Central memory CD8-positive, alpha-beta T cell (primary cell): ENCODE measurements around the gene C1QTNF9.

Experiments
- ATAC-seq: fragments of 150-1000 bp; cut with Tn5 transposase; replicated peaks from 2 replicates; pipeline ENCODE4 v1.10.0; 2022; ENCODE audit warnings: mild to moderate bottlenecking, moderate FRiP score, moderate number of reproducible peaks; ENCODE audit not compliant: poor library complexity, severe bottlenecking; ENCODE audit errors: extremely low read depth
- DNase-seq, 2 donors: peaks; one replicate each; pipeline ENCODE4 v3.0.0; 2021; ENCODE audit warnings: low spot score in 2 of 2
- H3K27ac Mint-ChIP-seq: one replicate; pipeline ENCODE4 v1.8.0; 2022; ENCODE audit warnings: low read depth, mild to moderate bottlenecking, moderate library complexity, mixed read lengths
- H3K27me3 Mint-ChIP-seq: one replicate; pipeline ENCODE4 v1.8.0; 2022; ENCODE audit warnings: mixed read lengths
- H3K36me3 Mint-ChIP-seq: one replicate; pipeline ENCODE4 v1.8.0; 2022; ENCODE audit warnings: mild to moderate bottlenecking, moderate library complexity, mixed read lengths; ENCODE audit not compliant: insufficient read depth
- H3K4me1 Mint-ChIP-seq: one replicate; pipeline ENCODE4 v1.8.0; 2022; ENCODE audit warnings: mixed read lengths
- H3K4me3 Mint-ChIP-seq: one replicate; pipeline ENCODE4 v1.8.0; 2022; ENCODE audit warnings: mild to moderate bottlenecking, moderate library complexity, mixed read lengths
- H3K9me3 Mint-ChIP-seq: one replicate; pipeline ENCODE4 v1.8.0; 2022; ENCODE audit warnings: mixed read lengths

C1QTNF9 gene

DNA sequence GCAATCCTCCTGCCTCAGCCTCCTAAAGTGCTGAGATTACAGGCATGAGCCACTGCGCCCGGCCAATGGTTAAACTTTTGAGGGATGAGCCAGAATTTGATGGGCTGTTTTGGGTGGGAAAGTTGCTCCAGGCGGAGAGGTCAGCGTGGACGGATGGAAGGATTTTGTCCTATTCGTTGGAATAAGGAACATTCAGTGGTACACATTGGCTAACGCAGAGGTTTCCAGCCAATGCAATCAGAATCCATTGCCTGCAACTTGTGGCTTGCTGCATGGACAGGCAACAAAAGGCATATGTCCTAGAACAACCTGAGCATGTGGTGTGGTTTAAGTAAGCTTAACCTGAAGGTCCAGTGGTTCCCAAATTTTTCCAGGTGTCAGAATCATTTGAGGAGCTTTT is 35.5 kb upstream of the C1QTNF9 start:
- Mint-ChIP-seq H3K4me1 (peaks cover 74% of the 10 kb centered on the region), H3K9me3 (peaks cover 6% of the 10 kb centered on the region), H3K36me3 (peaks cover 45% of the 10 kb centered on the region), H3K27ac (peak overlapping the region; percentile 99), H3K4me3 (peak overlapping the region; percentile 83), H3K27me3 (no peaks in the 10 kb centered on the region)
- ATAC-seq = no peak
- no peak for DNase-seq

- peaks cover 6% of the 10 kb centered on the region for H3K9me3 Mint-ChIP-seq
- peaks cover 77% of the 10 kb centered on the region for H3K4me1 Mint-ChIP-seq
- peak overlapping the region; percentile 99 for H3K27ac Mint-ChIP-seq
- peak; percentile 38 for ATAC-seq
- H3K27me3 Mint-ChIP-seq = no peaks in the 10 kb centered on the region
- DNase-seq = peak in 1 of 2 donors; percentile 53
- peak overlapping the region; percentile 83 for H3K4me3 Mint-ChIP-seq
- H3K36me3 Mint-ChIP-seq = peaks cover 46% of the 10 kb centered on the region
Observed at GRCh38 chr13:24274452-24275021, 34.8 kb upstream of the C1QTNF9 start.

DNA sequence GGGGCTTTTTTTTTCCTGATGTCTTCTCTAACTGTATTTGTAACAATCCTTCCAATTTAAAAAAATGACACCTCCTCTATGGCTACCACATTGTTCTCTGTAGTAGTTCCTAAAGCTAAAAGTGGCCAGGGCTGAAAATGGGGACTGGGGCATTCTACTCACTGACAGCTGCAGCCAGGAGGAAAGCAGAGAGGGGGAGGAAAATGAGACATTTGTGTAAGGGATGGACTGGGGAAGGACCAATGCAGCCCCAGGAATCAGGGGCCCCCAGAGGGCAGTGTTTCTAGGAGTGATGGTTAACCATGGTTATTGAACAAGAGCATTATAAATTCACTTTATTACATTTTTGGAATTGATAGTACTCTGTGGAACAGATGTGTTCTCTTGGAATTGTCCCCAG is 34.3 kb upstream of the C1QTNF9 start:
- peak overlapping the region; percentile 99 for H3K27ac Mint-ChIP-seq
- peaks cover 78% of the 10 kb centered on the region for H3K4me1 Mint-ChIP-seq

DNA sequence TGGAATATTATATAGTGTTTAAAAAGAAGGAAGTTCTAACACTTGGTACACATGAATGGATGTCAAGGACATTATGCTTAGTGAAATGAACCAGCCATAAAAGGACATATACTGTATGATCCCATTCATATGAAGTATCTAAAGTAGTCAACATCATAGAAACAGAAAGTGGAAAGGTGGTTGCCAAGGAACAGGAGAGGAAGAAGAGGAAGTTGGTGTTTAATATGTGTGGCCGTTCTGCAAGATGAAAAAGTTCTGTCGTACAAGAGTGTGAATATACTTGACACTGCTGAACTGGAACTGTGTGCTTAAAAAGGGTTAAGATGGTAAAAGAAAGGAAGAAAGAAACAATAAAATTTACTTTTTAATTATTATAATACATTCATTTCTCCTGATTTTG is 33.1 kb upstream of the C1QTNF9 start:
- no peak for DNase-seq
- peak; percentile 11 for ATAC-seq
- Mint-ChIP-seq H3K36me3 (peaks cover 41% of the 10 kb centered on the region), H3K27me3 (no peaks in the 10 kb centered on the region), H3K27ac (peak overlapping the region; percentile 47), H3K9me3 (no peaks in the 10 kb centered on the region), H3K4me1 (peaks cover 77% of the 10 kb centered on the region), H3K4me3 (peak overlapping the region; percentile 17)

More for the DNA sequence above, 34.3 kb upstream of the C1QTNF9 start:
- DNase-seq (no peak), ATAC-seq (no peak)
- Mint-ChIP-seq H3K9me3 (peaks cover 6% of the 10 kb centered on the region), H3K4me3 (peak overlapping the region; percentile 83), H3K27me3 (no peaks in the 10 kb centered on the region), H3K36me3 (peaks cover 48% of the 10 kb centered on the region)

- peak overlapping the region; percentile 47 for H3K27ac Mint-ChIP-seq
- peaks cover 77% of the 10 kb centered on the region for H3K4me1 Mint-ChIP-seq
- no peaks in the 10 kb centered on the region for H3K9me3 Mint-ChIP-seq
- ATAC-seq (no peak), DNase-seq (no peak)
- H3K27me3 Mint-ChIP-seq = no peaks in the 10 kb centered on the region
- H3K36me3 Mint-ChIP-seq = peaks cover 35% of the 10 kb centered on the region
- peak overlapping the region; percentile 17 for H3K4me3 Mint-ChIP-seq
Observed at GRCh38 chr13:24276861-24277260, 32.5 kb upstream of the C1QTNF9 start.

- Mint-ChIP-seq H3K4me1 (peaks cover 78% of the 10 kb centered on the region), H3K27ac (peak overlapping the region; percentile 63), H3K4me3 (no peak overlapping the region)
Observed at GRCh38 chr13:24277761-24278160, 31.6 kb upstream of the C1QTNF9 start.

DNA sequence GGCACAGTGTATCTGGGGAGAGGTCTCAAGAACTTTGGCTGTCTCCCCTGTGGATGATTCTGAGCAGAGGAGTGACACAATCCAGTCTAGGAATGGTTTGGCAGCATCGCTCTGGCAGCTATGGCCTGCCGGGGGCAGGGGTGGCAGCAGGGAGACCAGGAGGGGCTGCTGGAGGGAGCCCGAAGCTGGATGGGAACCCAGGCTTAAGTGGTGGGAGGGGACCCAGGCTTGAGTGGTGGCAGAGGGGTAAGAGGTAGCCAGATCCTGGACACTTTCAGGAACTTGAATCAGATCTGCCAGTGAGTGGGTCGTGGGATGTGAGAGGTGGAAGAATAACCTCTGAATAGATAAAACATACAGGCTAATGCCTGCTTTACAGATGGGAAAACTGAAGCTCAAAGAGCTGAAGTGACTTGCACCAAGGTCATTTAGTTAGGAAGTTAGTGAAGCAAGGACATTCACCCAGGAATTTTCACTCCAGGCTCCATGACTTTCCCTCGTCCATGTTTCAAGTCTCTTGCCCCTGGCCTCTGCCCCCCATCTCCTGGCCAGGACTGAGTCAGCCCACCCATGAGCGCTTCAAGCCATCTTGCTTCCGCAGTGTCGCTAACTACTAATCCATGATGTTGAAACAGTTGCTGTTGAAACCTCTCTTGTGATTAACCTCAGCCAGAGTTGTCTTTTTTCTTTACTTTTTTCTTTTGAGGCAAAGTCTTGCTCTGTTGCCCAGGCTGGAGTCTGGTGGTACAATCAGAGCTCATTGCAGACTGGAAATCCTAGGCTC is 29.9 kb upstream of the C1QTNF9 start:
- H3K27ac Mint-ChIP-seq = peak overlapping the region; percentile 3
- no peaks in the 10 kb centered on the region for H3K27me3 Mint-ChIP-seq
- no peaks in the 10 kb centered on the region for H3K9me3 Mint-ChIP-seq
- DNase-seq = no peak
- peaks cover 40% of the 10 kb centered on the region for H3K36me3 Mint-ChIP-seq
- peak overlapping the region; percentile 21 for H3K4me3 Mint-ChIP-seq
- no peak for ATAC-seq
- H3K4me1 Mint-ChIP-seq = peaks cover 73% of the 10 kb centered on the region

More at GRCh38 chr13:24277761-24278160, 31.6 kb upstream of the C1QTNF9 start:
- no peaks in the 10 kb centered on the region for H3K9me3 Mint-ChIP-seq
- H3K27me3 Mint-ChIP-seq = no peaks in the 10 kb centered on the region
- DNase-seq = no peak
- H3K36me3 Mint-ChIP-seq = peaks cover 33% of the 10 kb centered on the region
- ATAC-seq = no peak

DNA sequence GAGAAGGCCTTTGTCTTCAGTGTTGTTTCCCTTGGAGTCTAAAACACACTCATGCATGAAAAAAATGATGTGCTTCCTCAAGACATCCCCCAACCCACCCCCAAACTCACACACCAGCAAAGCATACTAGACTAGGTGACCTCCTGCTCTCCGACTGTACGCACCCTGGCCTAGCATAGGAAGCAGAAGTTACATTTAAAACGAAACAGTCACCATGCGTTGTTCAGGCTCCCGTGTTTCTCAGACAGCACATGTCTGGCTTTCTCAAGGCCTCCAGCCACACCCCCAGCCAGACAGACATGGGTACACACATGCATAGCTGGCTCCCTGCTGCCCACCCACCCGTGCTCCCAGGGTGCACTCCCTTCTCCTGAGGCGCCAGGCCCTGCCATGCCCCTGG is 28.7 kb upstream of the C1QTNF9 start:
- no peak for ATAC-seq
- H3K36me3 Mint-ChIP-seq = peaks cover 43% of the 10 kb centered on the region
- no peak overlapping the region for H3K4me3 Mint-ChIP-seq
- H3K27me3 Mint-ChIP-seq = no peaks in the 10 kb centered on the region
- DNase-seq = no peak
- peaks cover 64% of the 10 kb centered on the region for H3K4me1 Mint-ChIP-seq
- H3K9me3 Mint-ChIP-seq = no peaks in the 10 kb centered on the region
- H3K27ac Mint-ChIP-seq = peak overlapping the region; percentile 59

DNA sequence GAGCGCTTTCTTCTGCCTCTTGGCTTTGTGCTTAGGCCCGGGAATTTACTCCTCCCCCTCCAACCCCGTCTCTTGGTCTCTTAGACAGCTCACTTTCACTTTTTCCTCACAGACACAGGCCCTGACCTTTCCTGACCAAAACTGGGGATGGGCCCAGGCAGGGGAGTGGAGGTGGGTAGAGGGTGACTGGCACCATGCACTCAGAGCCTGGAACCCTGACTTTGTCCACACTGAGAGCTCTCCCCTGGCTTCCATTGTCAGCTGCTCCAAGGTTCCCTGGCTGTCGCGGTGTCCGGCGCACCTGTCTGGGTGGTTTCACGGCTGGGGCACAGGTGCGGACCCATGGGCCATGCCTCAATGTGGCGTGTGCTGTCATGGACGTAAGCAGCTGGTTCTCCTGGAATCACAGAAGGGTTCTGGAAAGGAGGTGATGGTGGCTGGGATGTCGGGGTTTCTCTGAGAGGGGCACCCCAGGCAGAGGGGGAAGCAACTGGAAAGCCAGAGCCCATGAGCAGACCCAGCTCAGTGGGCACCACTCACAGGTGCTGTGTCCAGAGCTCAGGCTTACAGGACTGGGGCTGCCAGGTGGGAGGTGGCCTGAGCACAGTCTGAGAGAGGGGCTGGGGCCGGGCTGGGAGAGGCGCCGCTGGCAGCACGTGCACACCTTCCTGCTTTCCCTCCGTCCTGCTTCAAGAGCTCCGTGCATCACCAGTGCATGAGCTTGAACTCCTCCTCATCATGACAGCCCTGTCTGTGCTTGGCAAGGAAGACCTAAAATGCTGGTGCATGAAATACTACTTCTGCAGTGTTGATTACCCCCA is 28.0 kb upstream of the C1QTNF9 start:
- Mint-ChIP-seq H3K36me3 (peaks cover 50% of the 10 kb centered on the region), H3K27ac (peak overlapping the region; percentile 59)

GRCh38 chr13:24282256-24282655 is 27.1 kb upstream of the C1QTNF9 start:
- ATAC-seq (no peak), DNase-seq (no peak)
- H3K4me3 Mint-ChIP-seq = no peak overlapping the region
- H3K9me3 Mint-ChIP-seq = no peaks in the 10 kb centered on the region
- H3K4me1 Mint-ChIP-seq = peaks cover 56% of the 10 kb centered on the region
- H3K27ac Mint-ChIP-seq = peak overlapping the region; percentile 59
- peaks cover 50% of the 10 kb centered on the region for H3K36me3 Mint-ChIP-seq
- no peaks in the 10 kb centered on the region for H3K27me3 Mint-ChIP-seq

More for the DNA sequence above, 28.0 kb upstream of the C1QTNF9 start:
- H3K9me3 Mint-ChIP-seq = no peaks in the 10 kb centered on the region
- ATAC-seq (no peak), DNase-seq (no peak)
- no peak overlapping the region for H3K4me3 Mint-ChIP-seq
- H3K4me1 Mint-ChIP-seq = peaks cover 60% of the 10 kb centered on the region
- H3K27me3 Mint-ChIP-seq = no peaks in the 10 kb centered on the region

DNA sequence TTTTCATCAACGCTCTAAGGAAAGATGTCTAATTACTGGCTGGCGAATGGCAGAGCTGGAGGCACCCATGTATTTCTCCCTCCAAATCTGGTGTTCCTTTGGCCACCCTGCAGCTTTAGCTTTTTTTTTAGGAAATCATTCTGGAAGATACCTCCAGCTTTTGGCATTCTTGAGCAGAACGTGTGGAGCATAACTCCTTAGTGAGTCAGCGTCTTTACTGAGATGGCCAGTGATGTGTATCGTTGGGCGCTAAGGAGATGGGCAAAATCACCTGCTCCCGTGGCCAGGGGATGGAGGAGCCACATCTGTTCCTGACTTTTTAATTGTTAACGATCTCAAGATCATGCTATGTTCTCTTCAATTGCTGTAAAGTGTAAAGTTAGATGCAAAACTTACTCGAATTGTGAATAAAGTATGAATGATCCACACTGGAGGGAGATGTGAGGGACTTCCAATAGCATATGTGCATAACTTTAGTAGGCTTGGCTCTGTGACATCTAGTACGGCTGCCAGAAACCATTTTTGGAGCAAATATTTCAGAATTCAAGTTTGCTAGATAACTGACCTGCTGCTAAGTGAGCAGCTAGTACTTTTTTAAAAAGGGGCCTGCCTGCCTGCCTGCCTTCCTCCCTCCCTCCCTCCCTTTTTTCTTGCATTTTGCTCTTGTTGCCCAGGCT is 24.4 kb upstream of the C1QTNF9 start:
- Mint-ChIP-seq H3K36me3 (peaks cover 65% of the 10 kb centered on the region), H3K4me3 (no peak overlapping the region), H3K27ac (no peak overlapping the region), H3K27me3 (no peaks in the 10 kb centered on the region), H3K4me1 (peaks cover 38% of the 10 kb centered on the region), H3K9me3 (no peaks in the 10 kb centered on the region)
- DNase-seq (no peak), ATAC-seq (no peak)

DNA sequence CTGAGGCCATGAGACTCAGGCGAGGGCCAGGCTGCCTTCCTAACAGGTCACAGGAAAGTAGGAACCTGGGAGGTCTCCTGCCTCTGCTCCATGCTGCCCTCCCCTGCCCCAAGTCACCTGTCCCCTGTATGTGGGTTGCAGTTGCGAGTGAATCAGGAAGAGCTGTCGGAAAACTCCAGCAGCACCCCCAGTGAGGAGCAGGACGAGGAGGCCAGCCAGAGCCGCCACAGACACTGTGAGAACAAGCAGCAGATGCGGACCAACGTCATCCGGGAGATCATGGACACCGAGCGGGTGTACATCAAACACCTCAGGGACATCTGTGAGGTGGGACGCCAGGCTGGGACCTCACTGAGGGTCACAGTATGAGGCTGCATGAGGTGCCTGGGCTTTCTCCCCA is 22.8 kb upstream of the C1QTNF9 start:
- peaks cover 72% of the 10 kb centered on the region for H3K36me3 Mint-ChIP-seq
- H3K4me3 Mint-ChIP-seq = no peak overlapping the region
- DNase-seq = no peak
- no peak for ATAC-seq
- no peaks in the 10 kb centered on the region for H3K9me3 Mint-ChIP-seq
- H3K4me1 Mint-ChIP-seq = peaks cover 24% of the 10 kb centered on the region
- no peak overlapping the region for H3K27ac Mint-ChIP-seq
- H3K27me3 Mint-ChIP-seq = no peaks in the 10 kb centered on the region
